HEK293T (cell line): ENCODE measurements around the gene GKN1.

Experiments
- CTCF ChIA-PET: fragments of 350-600 bp; formaldehyde crosslinking; extraction: SDS; loops from one replicate; lab custom pipeline; 2021; ENCODE audit warnings: antibody characterized with exemption, inconsistent platforms; lab: Yijun Ruan, JAX
- POLR2A ChIA-PET: fragments of 350-600 bp; formaldehyde crosslinking; extraction: SDS; loops from one replicate; lab custom pipeline; 2020; ENCODE audit warnings: antibody characterized with exemption, inconsistent platforms; lab: Yijun Ruan, JAX
- DNase-seq: peaks from one replicate; pipeline ENCODE4 v3.0.0; 2012; ENCODE audit warnings: mixed read lengths; ENCODE audit errors: extremely low spot score
- ARNT ChIP-seq: fragments of 450-650 bp; IDR thresholded peaks from 2 replicates; pipeline ENCODE4 v1.6.1; 2017; ENCODE audit warnings: mild to moderate bottlenecking
- BHLHE40 ChIP-seq: fragments of 450-650 bp; IDR thresholded peaks from 2 replicates; pipeline ENCODE4 v1.6.1; 2016; ENCODE audit warnings: mild to moderate bottlenecking, moderate library complexity, borderline replicate concordance
- CTBP1 ChIP-seq: fragments of 450-650 bp; IDR thresholded peaks from 2 replicates; pipeline ENCODE4 v1.6.1; 2016; ENCODE audit warnings: borderline replicate concordance
- ELF4 ChIP-seq: fragments of 450-650 bp; IDR thresholded peaks from 2 replicates; pipeline ENCODE4 v1.6.1; 2017; ENCODE audit warnings: antibody characterized with exemption
- FOXA1 ChIP-seq: fragments of 450-650 bp; IDR thresholded peaks from 2 replicates; pipeline ENCODE4 v1.6.1; 2016; ENCODE audit warnings: mild to moderate bottlenecking
- FOXK2 ChIP-seq: fragments of 450-650 bp; IDR thresholded peaks from 2 replicates; pipeline ENCODE4 v1.6.1; 2016; ENCODE audit warnings: mild to moderate bottlenecking
- FOXM1 ChIP-seq: fragments of 450-650 bp; IDR thresholded peaks from 2 replicates; pipeline ENCODE4 v1.6.1; 2017; ENCODE audit warnings: mild to moderate bottlenecking, borderline replicate concordance
- HDGF ChIP-seq: fragments of 450-650 bp; IDR thresholded peaks from 2 replicates; pipeline ENCODE4 v1.6.1; 2017; ENCODE audit warnings: antibody characterized with exemption, borderline replicate concordance
- L3MBTL2 ChIP-seq: fragments of 450-650 bp; conservative IDR thresholded peaks from 2 replicates; pipeline ENCODE4 v1.6.1; 2016; ENCODE audit warnings: mild to moderate bottlenecking
- LEF1 ChIP-seq: fragments of 450-650 bp; IDR thresholded peaks from 2 replicates; pipeline ENCODE4 v1.6.1; 2017; ENCODE audit warnings: mild to moderate bottlenecking, borderline replicate concordance
- NFRKB ChIP-seq: fragments of 450-650 bp; IDR thresholded peaks from 2 replicates; pipeline ENCODE4 v1.6.1; 2016; ENCODE audit warnings: mild to moderate bottlenecking, moderate library complexity
- SP1 ChIP-seq: fragments of 450-650 bp; IDR thresholded peaks from 2 replicates; pipeline ENCODE4 v1.6.1; 2017
- SUZ12 ChIP-seq: fragments of 450-650 bp; IDR thresholded peaks from 2 replicates; pipeline ENCODE4 v1.6.1; 2016; ENCODE audit warnings: mild to moderate bottlenecking
- TARDBP ChIP-seq: fragments of 450-650 bp; IDR thresholded peaks from 2 replicates; pipeline ENCODE4 v1.6.1; 2016
- ZNF384 ChIP-seq: fragments of 450-650 bp; IDR thresholded peaks from 2 replicates; pipeline ENCODE4 v1.6.1; 2016
- TF ChIP-seq, protein P1 (sequence below): fragments of 450-650 bp; IDR thresholded peaks from 2 replicates; pipeline ENCODE4 v1.6.1; 2016

Gene GKN1

DNA sequence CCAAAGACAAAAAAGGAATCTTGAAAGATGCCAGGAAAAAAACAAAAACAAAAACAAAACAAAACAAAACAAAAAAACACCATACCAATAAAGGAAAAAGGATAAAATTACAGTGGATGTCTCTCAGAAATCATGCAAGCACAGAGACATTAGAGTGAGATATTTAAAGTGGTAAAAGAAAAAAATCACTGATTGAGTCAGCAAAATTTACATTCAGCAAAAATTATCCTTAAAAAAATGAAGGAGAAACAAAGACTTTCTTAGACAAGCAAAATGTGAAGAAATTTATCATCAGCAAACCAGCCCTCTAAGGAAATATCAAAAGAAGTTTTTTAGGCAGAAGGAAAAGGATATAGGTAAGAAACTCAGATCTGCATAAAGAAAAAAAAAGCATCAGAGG is 10.2 kb upstream of the GKN1 start:
- no peak for DNase-seq
- ChIA-PET POLR2A (no interaction called here), CTCF (no interaction called here)
- TF ChIP-seq FOXA1 (no peak), TARDBP (no peak), FOXM1 (no peak), FOXK2 (no peak), NFRKB (no peak), BHLHE40 (no peak), SP1 (no peak), ELF4 (no peak), LEF1 (no peak), SUZ12 (no peak), ARNT (no peak), HDGF (no peak), ZNF384 (no peak), CTBP1 (no peak), L3MBTL2 (no peak)
- TF ChIP-seq, protein P1, sequence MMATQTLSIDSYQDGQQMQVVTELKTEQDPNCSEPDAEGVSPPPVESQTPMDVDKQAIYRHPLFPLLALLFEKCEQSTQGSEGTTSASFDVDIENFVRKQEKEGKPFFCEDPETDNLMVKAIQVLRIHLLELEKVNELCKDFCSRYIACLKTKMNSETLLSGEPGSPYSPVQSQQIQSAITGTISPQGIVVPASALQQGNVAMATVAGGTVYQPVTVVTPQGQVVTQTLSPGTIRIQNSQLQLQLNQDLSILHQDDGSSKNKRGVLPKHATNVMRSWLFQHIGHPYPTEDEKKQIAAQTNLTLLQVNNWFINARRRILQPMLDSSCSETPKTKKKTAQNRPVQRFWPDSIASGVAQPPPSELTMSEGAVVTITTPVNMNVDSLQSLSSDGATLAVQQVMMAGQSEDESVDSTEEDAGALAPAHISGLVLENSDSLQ = no peak

DNA sequence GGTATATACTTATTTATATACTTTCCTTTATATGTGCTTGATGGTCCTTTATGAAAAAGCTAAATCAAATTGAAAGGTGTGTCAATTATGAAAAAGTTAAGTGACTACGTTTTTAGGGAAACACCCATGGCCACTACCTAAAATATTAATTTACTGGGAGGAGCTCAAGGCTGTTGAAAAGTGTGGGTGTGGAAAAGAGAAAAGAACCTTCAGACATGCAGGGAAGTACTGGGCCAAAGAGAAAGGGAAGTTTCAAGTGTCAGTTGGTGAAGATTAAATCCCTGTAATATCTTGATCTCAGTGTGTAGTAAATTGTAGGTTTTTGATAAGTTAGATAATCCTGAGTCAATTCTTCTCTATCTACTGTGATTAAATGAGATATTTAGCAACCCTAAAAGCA is 6.2 kb upstream of the GKN1 start:
- ChIA-PET POLR2A (no interaction called here), CTCF (no interaction called here)
- no peak for TF ChIP-seq ARNT
- TF ChIP-seq LEF1 = no peak
- TF ChIP-seq CTBP1 = no peak
- no peak for TF ChIP-seq L3MBTL2
- no peak for TF ChIP-seq FOXA1
- DNase-seq = no peak

DNA sequence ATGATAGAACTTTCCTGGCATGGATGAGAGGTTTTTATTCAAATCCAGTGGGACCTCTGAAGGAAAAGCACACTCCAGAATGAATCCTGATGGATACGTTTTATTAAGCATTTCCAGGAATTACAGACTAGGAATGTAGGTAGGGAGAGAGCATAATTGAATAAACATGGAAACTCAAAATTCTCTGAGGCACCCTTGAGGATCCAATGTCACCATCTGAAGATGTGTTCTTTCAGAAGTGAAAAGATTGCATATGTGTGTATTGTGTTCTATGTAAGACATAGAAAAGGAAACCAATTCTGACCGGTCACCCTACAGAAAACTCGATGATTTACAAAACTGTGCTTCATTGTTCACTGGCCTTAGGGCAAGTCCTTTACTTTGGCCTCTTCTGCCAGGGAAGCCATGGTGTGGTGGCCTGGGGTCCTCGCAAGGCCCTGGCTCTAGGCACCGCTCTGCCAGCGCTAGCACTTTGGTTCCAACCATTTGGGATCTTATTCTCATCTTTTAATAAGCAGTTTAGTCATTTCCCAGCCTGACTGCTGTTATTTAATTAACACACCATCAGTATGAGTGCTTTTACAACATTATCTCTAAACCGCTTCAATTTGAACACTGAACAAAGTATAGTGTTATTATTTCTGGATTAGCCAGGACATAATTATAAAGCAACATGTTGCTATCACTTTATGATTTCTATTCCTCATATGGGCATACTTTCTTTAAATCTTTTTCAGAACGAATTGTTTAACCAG is 4.5 kb upstream of the GKN1 start:
- ChIA-PET CTCF (no interaction called here), POLR2A (no interaction called here)
- DNase-seq = no peak
- TF ChIP-seq TARDBP = no peak

GRCh38 chr2:68970566-68971265 is 3.7 kb upstream of the GKN1 start:
- ChIA-PET CTCF (no interaction called here), POLR2A (no interaction called here)
- TF ChIP-seq SUZ12 (no peak), HDGF (no peak), ZNF384 (no peak), CTBP1 (no peak), FOXA1 (no peak), L3MBTL2 (no peak), FOXK2 (no peak), ARNT (no peak), LEF1 (no peak), NFRKB (no peak), ELF4 (no peak), SP1 (no peak), TARDBP (no peak)
- TF ChIP-seq, protein P1 = no peak
- no peak for DNase-seq

DNA sequence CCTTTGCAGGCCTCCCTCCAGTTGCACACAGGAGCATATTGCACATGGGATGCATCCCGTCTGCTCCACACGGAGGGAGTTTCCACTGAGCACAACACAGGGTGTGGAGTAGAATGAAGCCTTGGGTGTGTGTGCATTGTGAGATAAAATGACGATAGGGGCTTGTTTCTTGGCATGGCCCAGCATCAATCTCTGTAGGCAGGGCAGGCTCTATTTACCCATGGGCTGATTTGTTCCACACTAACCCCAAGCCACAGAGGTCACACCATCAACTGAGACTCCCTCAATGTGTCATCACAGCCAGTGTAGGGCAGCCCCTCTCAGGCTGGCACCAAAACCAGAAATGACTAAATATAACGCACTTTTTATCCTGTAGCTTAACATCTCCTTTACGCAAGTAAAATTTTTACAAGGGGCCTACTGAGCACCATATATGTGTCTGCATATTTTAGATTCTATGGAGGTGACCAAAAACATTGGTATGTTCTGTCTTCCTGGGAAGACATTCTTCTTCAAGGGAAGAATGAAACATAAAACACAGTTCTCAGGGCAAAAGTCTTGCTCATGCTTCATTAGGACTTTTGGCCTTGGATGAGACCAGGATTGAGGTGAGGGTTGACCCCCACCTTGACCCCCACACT is 2.7 kb upstream of the GKN1 start:
- ChIA-PET CTCF (no interaction called here), POLR2A (no interaction called here)
- no peak for DNase-seq
- TF ChIP-seq NFRKB (no peak), FOXM1 (no peak), LEF1 (no peak), ZNF384 (no peak), ELF4 (no peak), CTBP1 (no peak), BHLHE40 (no peak)
- TF ChIP-seq, protein P1 = no peak

GRCh38 chr2:68974946-68975665 is 670 bp downstream of the GKN1 start:
- CTCF ChIA-PET = no interaction called here
- POLR2A ChIA-PET = no interaction called here
- TF ChIP-seq NFRKB (no peak), TARDBP (no peak), ZNF384 (no peak), ARNT (no peak), FOXA1 (no peak), SP1 (no peak)
- DNase-seq = no peak
